Caco-2 (cell line): ENCODE data around the gene NINJ1. TPM values are rescaled to one million over a fixed set of nuclear protein-coding genes. Genes with fewer than 3 reads are reported as not detected.

ENCODE experiments used
- BruUV-seq: library from RNA; stranded (reverse); fragments of 400-500 nt; replicated peaks from 2 replicates; lab custom pipeline; 2021; lab: Mats Ljungman, UMichigan
- CTCF ChIA-PET: fragments of 300-600 bp; sonication (Branson Sonifier 250); formaldehyde crosslinking; loops from one replicate; lab custom pipeline; 2022; ENCODE audit warnings: antibody characterized with exemption; lab: Charles Lee
- POLR2A ChIA-PET: fragments of 300-600 bp; sonication (Branson Sonifier 250); formaldehyde crosslinking; loops from one replicate; lab custom pipeline; 2022; ENCODE audit warnings: antibody characterized with exemption; lab: Charles Lee
- DNase-seq, 2 experiments: peaks; one replicate each; pipeline versions ENCODE4 v3.0.0 to v3.0.0-alpha.2; 2020 to 2022
- H3K27me3 ChIP-seq: replicated peaks from 2 replicates; pipeline ENCODE4 v1.6.0; 2011; ENCODE audit warnings: low read length; ENCODE audit not compliant: control insufficient read depth, insufficient read depth
- H3K36me3 ChIP-seq: 2 replicates; pipeline ENCODE4 v1.5.1; 2011; ENCODE audit warnings: low read length; ENCODE audit not compliant: control insufficient read depth, insufficient read depth
- H3K4me1 ChIP-seq: fragments of 250-450 bp; sonication (Bioruptor Pico); 2 replicates; pipeline ENCODE4 v1.5.1; 2020; ENCODE audit warnings: mild to moderate bottlenecking
- H3K4me3 ChIP-seq: 2 replicates; pipeline ENCODE4 v1.5.1; 2011; ENCODE audit warnings: low read depth, mild to moderate bottlenecking, control low read depth, low read length
- H3K9me3 ChIP-seq: fragments of 250-450 bp; sonication (Bioruptor Pico); 2 replicates; pipeline ENCODE4 v1.5.1; 2020; ENCODE audit warnings: mild to moderate bottlenecking, moderate library complexity
- H3K27ac Mint-ChIP-seq: one replicate; pipeline ENCODE4 v1.8.0; 2022; ENCODE audit warnings: mixed read lengths; ENCODE audit not compliant: unreplicated experiment
- H3K27me3 Mint-ChIP-seq: one replicate; pipeline ENCODE4 v1.8.0; 2022; ENCODE audit warnings: mixed read lengths; ENCODE audit not compliant: insufficient read depth, unreplicated experiment
- H3K36me3 Mint-ChIP-seq: one replicate; pipeline ENCODE4 v1.8.0; 2022; ENCODE audit warnings: mild to moderate bottlenecking, mixed read lengths; ENCODE audit not compliant: insufficient read depth, unreplicated experiment
- H3K4me1 Mint-ChIP-seq: one replicate; pipeline ENCODE4 v1.8.0; 2022; ENCODE audit warnings: low read depth, mixed read lengths; ENCODE audit not compliant: unreplicated experiment
- H3K4me3 Mint-ChIP-seq: one replicate; pipeline ENCODE4 v1.8.0; 2022; ENCODE audit warnings: mild to moderate bottlenecking, moderate library complexity, mixed read lengths; ENCODE audit not compliant: unreplicated experiment
- H3K9me3 Mint-ChIP-seq: one replicate; pipeline ENCODE4 v1.8.0; 2022; ENCODE audit warnings: mixed read lengths; ENCODE audit not compliant: unreplicated experiment
- intact Hi-C: fragments of 100-400 bp; cut with micrococcal nuclease; formaldehyde crosslinking; loops from one replicate; pipeline ENCODE4 v1.10.0; 2022; ENCODE audit not compliant: unreplicated experiment
- total RNA-seq: library from RNA; stranded (reverse); gene quantifications from 2 replicates; pipeline ENCODE4 v1.2.3, GENCODE V29; 2022
- TF ChIP-seq, protein P1 (sequence below), 2 experiments: fragments of 200-600 bp in 1 of 2; IDR thresholded peaks; 1 replicate in 1 of 2; 2 replicates in 1 of 2; pipeline versions ENCODE4 v1.5.1 to v1.8.0; 2011 to 2022; ENCODE audit warnings: antibody characterized with exemption in 1 of 2, control low read depth in 1 of 2, inconsistent platforms in 1 of 2, low read depth in 1 of 2, low read length in 1 of 2, mild to moderate bottlenecking in 1 of 2, moderate library complexity in 1 of 2; ENCODE audit not compliant: insufficient read depth in 1 of 2, severe bottlenecking in 1 of 2, unreplicated experiment in 1 of 2

Gene NINJ1
- total RNA-seq, 1 experiment from 2014 or later = 35.6 TPM

DNA sequence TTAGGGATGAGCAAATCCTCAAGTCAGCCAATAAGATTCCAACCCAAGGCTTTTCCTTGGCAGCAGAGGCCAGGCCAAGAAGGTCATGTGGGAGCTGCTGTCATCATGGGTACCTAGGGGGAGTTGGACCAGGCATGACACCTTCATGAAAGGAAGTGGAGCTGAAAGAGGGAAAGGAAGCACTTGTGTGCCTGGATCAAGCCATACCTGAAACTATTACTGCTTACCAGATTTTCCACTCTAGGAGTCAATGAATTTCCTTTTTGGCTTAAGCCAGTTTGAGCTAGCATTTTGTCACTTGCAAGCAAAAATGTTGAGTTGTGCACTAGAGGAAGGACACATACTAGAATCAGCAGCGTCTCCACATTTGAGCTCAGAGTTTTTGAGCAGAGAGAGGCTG is 35.4 kb upstream of the NINJ1 start:
- intact Hi-C loops = no loop called here
- Histone ChIP-seq H3K36me3 (no peaks in the 10 kb centered on the region), H3K9me3 (no peaks in the 10 kb centered on the region), H3K4me1 (no peaks in the 10 kb centered on the region), H3K27me3 (no peaks in the 10 kb centered on the region), H3K4me3 (no peak overlapping the region)
- POLR2A ChIA-PET = no interaction called here
- BruUV-seq = no TSS peak
- CTCF ChIA-PET = no interaction called here
- Mint-ChIP-seq H3K27ac (no peak overlapping the region), H3K4me3 (no peak overlapping the region), H3K36me3 (no peaks in the 10 kb centered on the region), H3K4me1 (no peaks in the 10 kb centered on the region), H3K9me3 (no peaks in the 10 kb centered on the region), H3K27me3 (no peaks in the 10 kb centered on the region)
- TF ChIP-seq, protein P1, sequence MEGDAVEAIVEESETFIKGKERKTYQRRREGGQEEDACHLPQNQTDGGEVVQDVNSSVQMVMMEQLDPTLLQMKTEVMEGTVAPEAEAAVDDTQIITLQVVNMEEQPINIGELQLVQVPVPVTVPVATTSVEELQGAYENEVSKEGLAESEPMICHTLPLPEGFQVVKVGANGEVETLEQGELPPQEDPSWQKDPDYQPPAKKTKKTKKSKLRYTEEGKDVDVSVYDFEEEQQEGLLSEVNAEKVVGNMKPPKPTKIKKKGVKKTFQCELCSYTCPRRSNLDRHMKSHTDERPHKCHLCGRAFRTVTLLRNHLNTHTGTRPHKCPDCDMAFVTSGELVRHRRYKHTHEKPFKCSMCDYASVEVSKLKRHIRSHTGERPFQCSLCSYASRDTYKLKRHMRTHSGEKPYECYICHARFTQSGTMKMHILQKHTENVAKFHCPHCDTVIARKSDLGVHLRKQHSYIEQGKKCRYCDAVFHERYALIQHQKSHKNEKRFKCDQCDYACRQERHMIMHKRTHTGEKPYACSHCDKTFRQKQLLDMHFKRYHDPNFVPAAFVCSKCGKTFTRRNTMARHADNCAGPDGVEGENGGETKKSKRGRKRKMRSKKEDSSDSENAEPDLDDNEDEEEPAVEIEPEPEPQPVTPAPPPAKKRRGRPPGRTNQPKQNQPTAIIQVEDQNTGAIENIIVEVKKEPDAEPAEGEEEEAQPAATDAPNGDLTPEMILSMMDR (IDR thresholded peaks at IDR 0.05; ENCODE audit: insufficient read depth in 1 of 2, low read depth in 1 of 2, low read length in 1 of 2, severe bottlenecking in 1 of 2, unreplicated experiment in 1 of 2) = no peak
- no peak for DNase-seq

- Mint-ChIP-seq H3K27ac (no peak overlapping the region), H3K9me3 (no peaks in the 10 kb centered on the region), H3K27me3 (no peaks in the 10 kb centered on the region), H3K36me3 (no peaks in the 10 kb centered on the region), H3K4me1 (no peaks in the 10 kb centered on the region), H3K4me3 (no peak overlapping the region)
- no TSS peak for BruUV-seq
- Histone ChIP-seq H3K9me3 (no peaks in the 10 kb centered on the region), H3K36me3 (no peaks in the 10 kb centered on the region), H3K4me3 (no peak overlapping the region), H3K4me1 (no peaks in the 10 kb centered on the region), H3K27me3 (no peaks in the 10 kb centered on the region)
- TF ChIP-seq, protein P1 (IDR thresholded peaks at IDR 0.05; ENCODE audit: insufficient read depth in 1 of 2, low read depth in 1 of 2, low read length in 1 of 2, severe bottlenecking in 1 of 2, unreplicated experiment in 1 of 2) = no peak
- DNase-seq = no peak
- ChIA-PET CTCF (no interaction called here), POLR2A (no interaction called here)
- intact Hi-C loops = no loop called here
These were observed 34.5 kb upstream of the NINJ1 start for GRCh38 chr9:93168581-93168980.

DNA sequence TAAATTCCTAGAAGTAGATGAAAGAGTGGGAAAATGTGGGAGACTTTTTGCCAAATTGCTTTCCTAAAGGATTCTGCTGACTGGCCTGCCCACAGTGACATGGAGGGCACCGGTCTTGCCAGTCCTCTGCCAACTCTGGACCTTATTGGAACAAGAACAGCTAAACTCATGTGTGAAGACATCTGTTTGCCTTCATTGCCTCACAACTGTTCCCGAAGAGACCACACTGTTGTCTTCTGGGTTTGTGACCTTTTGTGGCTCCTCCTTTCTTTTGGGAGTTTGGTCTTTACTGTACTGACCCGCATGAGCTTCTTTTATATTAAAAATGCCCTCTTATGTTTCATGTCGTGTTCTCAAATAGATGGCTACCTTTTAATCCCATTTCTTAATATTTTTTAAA is 33.8 kb upstream of the NINJ1 start:
- Histone ChIP-seq H3K27me3 (no peaks in the 10 kb centered on the region), H3K4me1 (no peaks in the 10 kb centered on the region), H3K36me3 (no peaks in the 10 kb centered on the region), H3K9me3 (no peaks in the 10 kb centered on the region), H3K4me3 (no peak overlapping the region)
- no peaks in the 10 kb centered on the region for H3K9me3 Mint-ChIP-seq
- H3K4me3 Mint-ChIP-seq = no peak overlapping the region
- H3K4me1 Mint-ChIP-seq = no peaks in the 10 kb centered on the region
- BruUV-seq = no TSS peak
- H3K27ac Mint-ChIP-seq = no peak overlapping the region
- no peaks in the 10 kb centered on the region for H3K36me3 Mint-ChIP-seq
- intact Hi-C loops = no loop called here
- TF ChIP-seq, protein P1 (IDR thresholded peaks at IDR 0.05; ENCODE audit: insufficient read depth in 1 of 2, low read depth in 1 of 2, low read length in 1 of 2, severe bottlenecking in 1 of 2, unreplicated experiment in 1 of 2) = no peak
- CTCF ChIA-PET = no interaction called here
- DNase-seq = no peak
- POLR2A ChIA-PET = interaction anchor here (0.6 kb wide), 1 partner anchor 122 kb away, joined by 4 read pairs; no protein-coding TSS in a partner anchor
- H3K27me3 Mint-ChIP-seq = no peaks in the 10 kb centered on the region
